HepG2 (cell line): ENCODE results near the gene MOV10L1. TPM values are rescaled to one million over a fixed set of nuclear protein-coding genes. Genes with fewer than 3 reads are reported as not detected.

Source experiments
- ATAC-seq: fragments of 200-7000 bp; cut with Tn5 transposase; 3 replicates; pipeline ENCODE4 v1.9.1; 2020; ENCODE audit warnings: mild to moderate bottlenecking, moderate library complexity
- BruUV-seq: library from RNA; stranded (reverse); fragments of 400-500 nt; replicated peaks from 2 replicates; lab custom pipeline; 2021; lab: Mats Ljungman, UMichigan
- CTCF ChIA-PET: fragments of 300-600 bp; formaldehyde crosslinking; extraction: SDS; loops from one replicate; lab custom pipeline; 2021; ENCODE audit warnings: low total read pairs, inconsistent platforms, low intra/inter-chr PET ratio; lab: Yijun Ruan, JAX
- POLR2A ChIA-PET: fragments of 350-600 bp; sonication (Branson Sonifier 250); formaldehyde crosslinking; loops from one replicate; lab custom pipeline; 2020; ENCODE audit warnings: antibody characterized with exemption, inconsistent platforms; lab: Yijun Ruan, JAX
- DNase-seq: peaks from one replicate; pipeline ENCODE4 v3.0.0-alpha.2; 2015; ENCODE audit warnings: low spot score
- FAIRE-seq: peaks from 3 replicates; lab custom pipeline; 2011; peaks lifted over from hg19 to GRCh38; lab: Jason Lieb, UNC
- H2AFZ ChIP-seq: one replicate; pipeline ENCODE4 v1.6.1; 2011; ENCODE audit warnings: low read length, inconsistent platforms
- H3K27ac ChIP-seq: fragments of 300-600 bp; 3 replicates; pipeline ENCODE4 v1.8.0; 2011; ENCODE audit warnings: mixed run types, mild to moderate bottlenecking, mixed read lengths, low read length, inconsistent platforms; ENCODE audit not compliant: insufficient read depth; ENCODE audit errors: extremely low read length
- H3K27me3 ChIP-seq, 2 experiments: fragments of 200-600 bp in 1 of 2; 2 replicates in 1 of 2; 3 replicates in 1 of 2; pipeline versions ENCODE4 v1.6.0 to v1.8.0; 2011; ENCODE audit warnings: low read length in 2 of 2, mild to moderate bottlenecking in 2 of 2, moderate library complexity in 2 of 2, inconsistent platforms in 1 of 2; ENCODE audit not compliant: insufficient read depth in 2 of 2, control insufficient read depth in 1 of 2
- H3K36me3 ChIP-seq, 2 experiments: fragments of 200-600 bp in 1 of 2; replicated peaks in 1 of 2; 2 replicates in 1 of 2; 3 replicates in 1 of 2; pipeline versions ENCODE4 v1.5.1 to v1.8.0; 2011; ENCODE audit warnings: low read length in 2 of 2, inconsistent platforms in 1 of 2; ENCODE audit not compliant: insufficient read depth in 2 of 2, control insufficient read depth in 1 of 2
- H3K4me1 ChIP-seq: 2 replicates; pipeline ENCODE4 v1.5.1; 2012; ENCODE audit warnings: low read length, inconsistent platforms; ENCODE audit not compliant: insufficient read depth
- H3K4me2 ChIP-seq: 2 replicates; pipeline ENCODE4 v1.6.0; 2011; ENCODE audit warnings: low read depth, low read length, inconsistent platforms
- H3K4me3 ChIP-seq, 3 experiments: fragments of 200-600 bp in 1 of 3; sonication (generic), shearing (Covaris generic) in 1 of 3; replicated peaks in 1 of 3; 2 replicates each; pipeline ENCODE4 v1.5.1; 2011 to 2016; ENCODE audit warnings: low read length in 3 of 3, inconsistent platforms in 2 of 3, low read depth in 2 of 3, mild to moderate bottlenecking in 2 of 3, control low read depth in 1 of 3, mixed read lengths in 1 of 3; ENCODE audit not compliant: insufficient read depth in 1 of 3
- H3K79me2 ChIP-seq: one replicate; pipeline ENCODE4 v1.6.1; 2011; ENCODE audit warnings: low read length, inconsistent platforms; ENCODE audit not compliant: insufficient read depth
- H3K9ac ChIP-seq: 2 replicates; pipeline ENCODE4 v1.6.0; 2011; ENCODE audit warnings: mild to moderate bottlenecking, low read depth, low read length, inconsistent platforms; ENCODE audit not compliant: insufficient read depth
- H3K9me3 ChIP-seq: 2 replicates; pipeline ENCODE4 v1.5.1; 2012; ENCODE audit warnings: mild to moderate bottlenecking, low read length
- H4K20me1 ChIP-seq: 2 replicates; pipeline ENCODE4 v1.6.0; 2011; ENCODE audit warnings: inconsistent platforms, mild to moderate bottlenecking, low read length, moderate library complexity; ENCODE audit not compliant: insufficient read depth
- FOXO1 ChIP-seq: sonication (generic); formaldehyde crosslinking; IDR thresholded peaks from 2 replicates; pipeline ENCODE4 v1.4.0; 2020; ENCODE audit warnings: missing genetic modification reagents
- GATA4 ChIP-seq: sonication (generic); IDR thresholded peaks from 2 replicates; pipeline ENCODE4 v1.6.1; 2016; ENCODE audit warnings: antibody characterized with exemption, low read depth, borderline replicate concordance
- MEIS2 ChIP-seq: sonication (generic); formaldehyde crosslinking; IDR thresholded peaks from 2 replicates; pipeline ENCODE4 v1.9.0; 2021; ENCODE audit warnings: mild to moderate bottlenecking, missing genetic modification reagents
- PBX3 ChIP-seq: sonication (generic); formaldehyde crosslinking; IDR thresholded peaks from 2 replicates; pipeline ENCODE4 v1.8.1; 2023; ENCODE audit warnings: missing genetic modification reagents, inconsistent platforms, borderline replicate concordance
- RFX1 ChIP-seq: fragments of 450-650 bp; IDR thresholded peaks from 2 replicates; pipeline ENCODE4 v1.6.1; 2017
- SMAD9 ChIP-seq: sonication (generic); formaldehyde crosslinking; IDR thresholded peaks from 2 replicates; pipeline ENCODE4 v1.5.1; 2020; ENCODE audit warnings: mild to moderate bottlenecking, missing genetic modification reagents
- TFAP4 ChIP-seq: sonication (generic); IDR thresholded peaks from 2 replicates; pipeline ENCODE4 v1.6.1; 2016; ENCODE audit warnings: low read depth, borderline replicate concordance
- ZHX1 ChIP-seq: sonication (generic); formaldehyde crosslinking; IDR thresholded peaks from 2 replicates; pipeline ENCODE4 v1.8.1; 2022; ENCODE audit warnings: low read depth, mild to moderate bottlenecking, missing genetic modification reagents
- ZNF282 ChIP-seq: fragments of 450-650 bp; IDR thresholded peaks from 2 replicates; pipeline ENCODE4 v1.6.1; 2018; ENCODE audit not compliant: partially characterized antibody
- ZNF331 ChIP-seq: sonication (generic); formaldehyde crosslinking; IDR thresholded peaks from 2 replicates; pipeline ENCODE4 v1.4.0; 2020; ENCODE audit warnings: missing genetic modification reagents
- ZNF629 ChIP-seq: sonication (generic); formaldehyde crosslinking; conservative IDR thresholded peaks from 2 replicates; pipeline ENCODE4 v1.5.0; 2020; ENCODE audit warnings: missing genetic modification reagents
- ZSCAN21 ChIP-seq: sonication (generic); formaldehyde crosslinking; IDR thresholded peaks from 2 replicates; pipeline ENCODE4 v1.8.0; 2022; ENCODE audit warnings: mild to moderate bottlenecking, missing genetic modification reagents, moderate library complexity, borderline replicate concordance
- WGBS: methylation state at CpG from one replicate; pipeline ENCODE4 v1.1.6; 2017; ENCODE audit warnings: low lambda C conversion rate; 5-methylcytosine and 5-hydroxymethylcytosine counted together
- in situ Hi-C: cut with HindIII; loops from 2 replicates; pipeline ENCODE4 v1.10.0; 2017; ENCODE audit warnings: low pct_unique_long_range_greater_than_20kb; ENCODE audit not compliant: extremely low pct_ligation_motif_present
- intact Hi-C: fragments of 100-400 bp; cut with micrococcal nuclease; formaldehyde crosslinking; loops from one replicate; pipeline ENCODE4 v1.10.0; 2022; ENCODE audit not compliant: unreplicated experiment
- polyA plus RNA-seq, 8 experiments: library from polyadenylated mRNA; depleted of rRNA in 3 of 8; stranded (reverse) in 7 of 8; unstranded in 1 of 8; fragments of >200 nt; fragmentation: Illumina TruSeq in 4 of 8; extraction: Trizol in 4 of 8; gene quantifications; 2 replicates each; pipeline versions ENCODE4 v1.2.1 to v1.2.3, GENCODE V29; 2011 to 2016; ENCODE audit warnings: low read depth in 4 of 8, missing spikeins in 1 of 8, mixed read lengths in 1 of 8; ENCODE audit not compliant: insufficient read depth in 1 of 8
- total RNA-seq, 5 experiments: library from RNA; depleted of rRNA; stranded (reverse); fragments of >200 nt; fragmentation: Illumina TruSeq; extraction: Trizol; gene quantifications; 2 replicates each; pipeline ENCODE4 v1.2.3, GENCODE V29; 2016; ENCODE audit warnings: low read depth in 1 of 5
- TF ChIP-seq, protein P1 (sequence below): sonication (generic); formaldehyde crosslinking; IDR thresholded peaks from 2 replicates; pipeline ENCODE4 v1.4.0; 2020; ENCODE audit warnings: missing genetic modification reagents, mild to moderate bottlenecking, borderline replicate concordance
- TF ChIP-seq, protein P2 (sequence below): sonication (generic); formaldehyde crosslinking; IDR thresholded peaks from 2 replicates; pipeline ENCODE4 v1.5.0; 2020; ENCODE audit warnings: mild to moderate bottlenecking, missing genetic modification reagents

The MOV10L1 gene
- total and polyA plus RNA-seq, 2 of the 13 experiments (the other 11 are each of a cell fraction or from before 2014, with no cell fraction given): 0.11 to 0.12 TPM

- TF ChIP-seq, protein P1, sequence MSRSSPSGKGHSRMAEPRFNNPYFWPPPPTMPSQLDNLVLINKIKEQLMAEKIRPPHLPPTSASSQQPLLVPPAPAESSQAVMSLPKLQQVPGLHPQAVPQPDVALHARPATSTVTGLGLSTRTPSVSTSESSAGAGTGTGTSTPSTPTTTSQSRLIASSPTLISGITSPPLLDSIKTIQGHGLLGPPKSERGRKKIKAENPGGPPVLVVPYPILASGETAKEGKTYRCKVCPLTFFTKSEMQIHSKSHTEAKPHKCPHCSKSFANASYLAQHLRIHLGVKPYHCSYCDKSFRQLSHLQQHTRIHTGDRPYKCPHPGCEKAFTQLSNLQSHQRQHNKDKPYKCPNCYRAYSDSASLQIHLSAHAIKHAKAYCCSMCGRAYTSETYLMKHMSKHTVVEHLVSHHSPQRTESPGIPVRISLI: no peak
Observed at GRCh38 chr22:50071432-50072166, 18.2 kb upstream of the MOV10L1 start (continued).

DNA sequence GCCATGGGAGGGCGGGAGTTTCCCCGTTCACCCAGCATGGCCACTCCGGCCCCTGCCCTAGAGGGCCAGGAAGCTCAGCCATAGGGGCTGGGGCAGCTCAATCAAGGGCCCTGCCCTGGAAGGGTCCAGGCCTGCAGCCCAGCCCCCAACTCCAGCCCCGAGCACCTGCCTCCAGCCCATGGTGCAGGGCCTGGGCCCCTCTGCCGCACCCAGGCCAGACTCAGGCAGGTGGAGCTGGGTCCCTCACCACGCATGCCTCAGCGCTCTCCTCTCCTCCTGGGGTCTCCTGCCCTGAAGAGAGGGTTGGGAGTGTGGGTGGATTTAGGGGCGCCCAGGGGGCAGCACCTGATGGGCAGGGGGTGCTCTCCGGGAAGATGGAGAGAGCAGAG is 17.6 kb upstream of the MOV10L1 start:
- CTCF ChIA-PET: no interaction called here
- no peak overlapping the region for H3K4me2 ChIP-seq
- FAIRE-seq: no peak
- TF ChIP-seq ZSCAN21 (CRISPR knock-in tag): no peak
- TF ChIP-seq, protein P2, sequence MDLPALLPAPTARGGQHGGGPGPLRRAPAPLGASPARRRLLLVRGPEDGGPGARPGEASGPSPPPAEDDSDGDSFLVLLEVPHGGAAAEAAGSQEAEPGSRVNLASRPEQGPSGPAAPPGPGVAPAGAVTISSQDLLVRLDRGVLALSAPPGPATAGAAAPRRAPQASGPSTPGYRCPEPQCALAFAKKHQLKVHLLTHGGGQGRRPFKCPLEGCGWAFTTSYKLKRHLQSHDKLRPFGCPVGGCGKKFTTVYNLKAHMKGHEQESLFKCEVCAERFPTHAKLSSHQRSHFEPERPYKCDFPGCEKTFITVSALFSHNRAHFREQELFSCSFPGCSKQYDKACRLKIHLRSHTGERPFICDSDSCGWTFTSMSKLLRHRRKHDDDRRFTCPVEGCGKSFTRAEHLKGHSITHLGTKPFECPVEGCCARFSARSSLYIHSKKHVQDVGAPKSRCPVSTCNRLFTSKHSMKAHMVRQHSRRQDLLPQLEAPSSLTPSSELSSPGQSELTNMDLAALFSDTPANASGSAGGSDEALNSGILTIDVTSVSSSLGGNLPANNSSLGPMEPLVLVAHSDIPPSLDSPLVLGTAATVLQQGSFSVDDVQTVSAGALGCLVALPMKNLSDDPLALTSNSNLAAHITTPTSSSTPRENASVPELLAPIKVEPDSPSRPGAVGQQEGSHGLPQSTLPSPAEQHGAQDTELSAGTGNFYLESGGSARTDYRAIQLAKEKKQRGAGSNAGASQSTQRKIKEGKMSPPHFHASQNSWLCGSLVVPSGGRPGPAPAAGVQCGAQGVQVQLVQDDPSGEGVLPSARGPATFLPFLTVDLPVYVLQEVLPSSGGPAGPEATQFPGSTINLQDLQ (CRISPR knock-in tag): no peak
- no peak for TF ChIP-seq RFX1
- TF ChIP-seq ZNF282: no peak
- TF ChIP-seq FOXO1: no peak
- TF ChIP-seq ZHX1: no peak
- no peak for TF ChIP-seq PBX3 (CRISPR knock-in tag)
- no peak for TF ChIP-seq ZNF629 (CRISPR knock-in tag)
- TF ChIP-seq ZNF331 (CRISPR knock-in tag): no peak
- TF ChIP-seq SMAD9: no peak
- TF ChIP-seq MEIS2 (CRISPR knock-in tag): no peak
- no peak for TF ChIP-seq TFAP4
- TF ChIP-seq GATA4: no peak

More for the DNA sequence above, 17.6 kb upstream of the MOV10L1 start:
- Histone ChIP-seq H3K79me2 (no peaks in the 10 kb centered on the region), H3K27me3 (peaks cover 6 to 17% of the 10 kb centered on the region in 2 experiments; a peak in 3 of 5 replicates), H3K4me3 (no peak overlapping the region), H2AFZ (no peak overlapping the region), H3K9me3 (no peaks in the 10 kb centered on the region), H3K4me1 (no peaks in the 10 kb centered on the region), H3K27ac (no peak overlapping the region), H3K36me3 (no peaks in the 10 kb centered on the region), H4K20me1 (no peaks in the 10 kb centered on the region), H3K9ac (no peak overlapping the region)
- no TSS peak for BruUV-seq
- WGBS: 24% methylated on average over 3 of the region's 9 CpGs
- DNase-seq (no peak), ATAC-seq (no peak; the same call in 2 of the 3 replicates)
- intact Hi-C loops: no loop called here
- in situ Hi-C loops: no loop called here
- POLR2A ChIA-PET: no interaction called here
